Stimulated activated CD8-positive, alpha-beta memory T cell treated with anti-CD3 and anti-CD28 coated beads, Interleukin-15, amount 100 ng/mL, for 24 hours (primary cell): ENCODE results near the gene CCT2.

Source experiments
- DNase-seq: peaks from one replicate; pipeline ENCODE4 v3.0.0-alpha.2; 2020; ENCODE audit warnings: low read depth

The CCT2 gene

GRCh38 chr12:69585189-69586062, at the start of gene CCT2:
CCT2 (plus strand) TSS chr12:69585459; CDS start chr12:69585522, 63 bp downstream.
- DNase-seq, result peak; percentile 94

GRCh38 chr12:69540987-69541386, 44.3 kb upstream of the CCT2 start:
- no peak for DNase-seq

GRCh38 chr12:69544087-69544486, 41.2 kb upstream of the CCT2 start:
- DNase-seq, result no peak

DNA sequence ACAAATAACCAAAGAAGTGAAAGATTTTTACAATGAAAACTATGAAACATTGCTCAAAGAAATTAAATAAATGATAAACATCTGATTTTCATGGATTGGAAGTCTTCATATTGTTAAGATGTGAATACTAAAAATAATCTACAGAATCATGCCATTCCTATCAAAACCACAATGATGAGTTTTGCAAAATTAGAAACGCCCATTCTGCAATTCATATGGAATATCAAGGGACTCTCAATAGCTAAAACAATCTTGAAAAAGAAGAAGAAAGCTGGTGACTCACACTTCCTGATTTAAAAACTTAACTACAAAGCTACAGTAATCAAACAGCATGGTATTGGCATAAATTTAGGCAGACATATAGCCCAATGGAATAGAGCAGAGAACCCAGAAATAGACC, 40.2 kb upstream of the CCT2 start:
- DNase-seq, result no peak

DNA sequence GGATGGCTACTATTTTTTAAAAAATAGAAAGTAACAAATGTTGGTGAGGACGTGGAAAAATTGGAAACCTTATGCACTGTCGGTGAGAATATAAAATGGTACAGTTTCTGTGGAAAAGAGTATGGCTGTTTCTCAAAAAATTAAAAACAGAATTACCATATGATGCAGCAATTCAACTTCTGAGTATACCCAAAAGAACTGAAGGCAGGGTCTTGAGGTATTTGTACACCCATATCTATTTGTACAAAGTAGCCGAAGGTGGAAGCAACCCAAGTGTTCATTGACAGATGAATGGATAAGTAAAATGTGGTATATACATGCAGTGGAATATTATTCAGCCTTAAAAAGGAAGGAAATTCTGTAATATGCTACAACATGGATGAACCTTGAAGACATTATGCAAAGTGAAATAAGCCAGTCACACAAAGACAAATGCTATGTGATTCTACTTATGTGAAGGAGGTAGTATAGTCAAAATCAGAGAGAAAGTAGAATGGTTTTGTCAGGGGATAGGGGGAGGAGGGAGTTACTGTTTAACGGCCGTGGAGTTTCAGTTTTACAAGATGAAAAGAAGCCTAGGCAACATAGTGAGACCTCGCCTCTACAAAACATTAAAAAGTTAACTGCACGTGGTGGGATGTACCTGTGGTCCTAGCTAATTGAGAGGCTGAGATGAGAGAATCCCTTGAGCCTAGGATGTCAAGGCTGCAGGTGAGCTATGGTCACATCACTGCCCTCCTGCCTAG, 38.4 kb upstream of the CCT2 start:
- no peak for DNase-seq

GRCh38 chr12:69548687-69549086, 36.6 kb upstream of the CCT2 start:
- no peak for DNase-seq

DNA sequence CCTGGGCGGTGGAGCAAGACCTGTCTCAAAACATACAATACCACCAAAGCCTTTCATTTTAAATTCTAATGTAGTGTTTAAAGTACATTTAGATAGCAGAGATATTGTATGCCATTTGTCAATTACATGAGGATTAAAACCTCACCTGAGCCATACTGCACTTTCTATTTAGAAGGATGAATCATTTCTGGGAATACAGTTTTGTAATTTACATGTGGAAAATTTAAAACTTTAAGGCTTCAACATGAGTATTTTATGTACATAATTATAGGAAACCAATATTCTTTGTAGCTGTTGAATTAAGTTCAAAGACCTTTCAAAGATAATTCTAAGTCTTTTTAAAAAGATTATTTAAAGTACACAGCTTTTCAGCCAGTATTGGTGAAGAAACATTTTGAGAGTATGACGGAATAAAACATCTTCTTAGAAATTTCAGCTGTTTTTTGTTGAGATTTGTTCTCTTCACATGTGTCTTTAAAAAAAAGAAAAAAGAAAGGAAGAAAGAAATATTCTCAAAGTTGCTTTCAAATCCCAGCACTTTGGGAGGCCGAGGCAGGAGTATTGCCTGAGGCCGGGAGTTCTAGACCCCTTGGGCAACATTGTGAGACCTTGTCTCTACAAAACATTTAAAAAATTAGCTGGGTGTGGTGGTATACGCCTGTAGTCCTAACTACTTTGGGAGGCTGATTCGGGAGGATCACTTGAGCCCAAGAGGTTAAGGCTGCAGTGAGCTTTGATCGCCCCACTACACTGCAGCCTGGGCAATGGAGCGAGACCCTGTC, 34.5 kb upstream of the CCT2 start:
- DNase-seq, result no peak

- DNase-seq, result no peak
Observed at GRCh38 chr12:69553628-69554248, 31.5 kb upstream of the CCT2 start.

DNA sequence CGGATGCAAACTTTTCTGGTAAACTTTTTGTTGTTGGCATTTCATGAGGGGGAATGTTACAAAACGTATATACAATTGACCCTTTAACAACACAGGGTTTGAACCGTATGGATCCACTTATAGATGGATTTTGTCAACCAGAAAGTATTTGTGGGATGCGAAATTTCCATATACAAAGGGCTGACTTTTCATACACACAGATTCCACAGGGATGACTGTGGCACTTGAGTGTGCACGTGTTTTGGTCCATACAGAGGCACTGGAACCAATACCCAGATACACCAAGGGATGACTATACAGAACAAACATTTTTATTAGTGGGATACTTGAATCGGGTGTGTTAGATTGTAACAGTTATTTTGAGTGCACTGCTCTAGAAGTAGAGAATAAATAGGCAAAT, 29.8 kb upstream of the CCT2 start:
- no peak for DNase-seq

DNA sequence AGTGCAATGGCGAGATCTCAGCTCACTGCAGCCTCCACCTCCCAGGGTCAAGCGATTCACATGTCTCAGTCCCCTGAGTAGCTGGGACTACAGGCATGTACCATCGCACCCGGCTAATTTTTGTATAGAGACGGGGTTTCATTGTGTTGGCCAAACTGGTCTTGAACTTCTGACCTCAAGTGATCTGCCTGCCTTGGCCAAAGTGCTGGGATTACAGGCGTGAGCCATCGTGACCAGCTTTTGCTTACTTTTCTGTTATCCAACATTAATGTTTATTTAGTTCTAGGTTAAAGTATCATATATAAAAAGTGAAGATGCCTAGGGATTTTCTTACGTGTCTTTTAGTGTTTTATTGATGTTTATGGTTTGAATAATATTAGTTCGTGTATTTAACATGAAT, 28.9 kb upstream of the CCT2 start:
- DNase-seq, result no peak

DNA sequence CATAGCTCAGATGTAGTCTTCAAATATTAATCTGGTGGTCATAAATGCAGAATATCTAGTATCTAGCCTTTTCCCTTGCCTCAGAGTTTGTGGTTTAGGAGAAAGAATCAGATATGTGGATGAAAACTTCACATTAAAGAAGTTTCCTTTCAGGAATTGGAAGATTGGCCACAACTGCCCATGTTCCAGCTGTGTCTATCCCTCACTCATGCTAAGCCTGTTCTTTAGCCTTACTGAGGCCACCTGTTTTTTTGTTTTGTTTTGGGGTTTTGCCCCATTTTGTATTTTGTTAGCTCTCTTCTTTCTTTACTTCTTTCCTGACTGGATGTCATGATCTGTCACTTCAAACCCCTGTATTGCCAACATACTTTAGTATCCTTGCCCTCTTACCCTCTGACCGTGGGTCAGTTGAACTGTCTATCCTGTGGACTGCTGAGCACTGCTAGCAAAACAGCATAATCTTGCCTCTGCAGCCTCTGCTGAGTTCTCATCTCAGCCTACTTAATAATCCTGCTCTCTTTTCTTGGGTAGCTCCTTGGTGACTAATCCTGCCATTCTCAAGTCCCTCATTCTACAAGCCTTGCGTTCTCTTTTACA, 22.0 kb upstream of the CCT2 start:
- DNase-seq, result no peak

DNA sequence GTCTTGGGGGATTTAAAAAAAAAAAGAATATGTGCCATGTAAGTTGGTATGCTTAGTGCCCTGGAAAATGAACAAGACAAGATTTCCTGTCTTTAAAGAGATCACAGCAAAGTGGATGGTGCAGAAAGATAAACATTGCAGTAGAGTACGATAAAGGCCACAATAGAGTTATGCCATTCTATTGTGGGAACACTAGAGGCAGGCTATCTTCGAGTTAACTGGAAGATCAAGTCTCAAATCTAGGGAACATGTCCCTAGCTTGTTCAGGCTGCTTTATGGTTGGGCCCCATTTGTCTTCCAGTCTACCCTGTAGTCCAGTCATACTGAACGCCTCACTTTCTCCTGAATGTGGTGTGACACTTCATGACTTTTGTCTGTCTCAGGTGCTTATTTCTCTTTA, 18.7 kb upstream of the CCT2 start:
- no peak for DNase-seq

GRCh38 chr12:69569236-69569635, 16.0 kb upstream of the CCT2 start:
- DNase-seq, result no peak

DNA sequence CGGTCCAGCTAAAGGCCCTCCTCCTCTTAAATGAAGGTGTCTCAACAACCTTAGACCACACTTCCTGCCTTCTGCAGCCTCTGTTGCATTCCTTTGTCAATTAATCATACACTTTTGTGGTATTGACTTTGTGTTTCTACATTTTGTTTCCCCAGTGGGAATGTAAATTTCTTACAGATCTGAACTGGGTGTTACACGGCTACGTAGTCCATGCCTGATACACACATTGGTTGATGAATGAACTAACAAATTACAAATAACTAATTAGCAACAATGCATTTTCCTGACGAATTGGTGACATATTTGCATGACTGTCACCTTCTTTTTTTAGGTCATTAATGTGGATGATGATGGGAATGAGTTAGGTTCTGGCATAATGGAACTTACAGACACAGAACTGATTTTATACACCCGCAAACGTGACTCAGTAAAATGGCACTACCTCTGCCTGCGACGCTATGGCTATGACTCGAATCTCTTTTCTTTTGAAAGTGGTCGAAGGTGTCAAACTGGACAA, 15.2 kb upstream of the CCT2 start:
- DNase-seq, result no peak

- no peak for DNase-seq
Observed at GRCh38 chr12:69570545-69571399, 14.5 kb upstream of the CCT2 start.

- DNase-seq, result no peak
Observed at GRCh38 chr12:69575346-69575745, 9.9 kb upstream of the CCT2 start.

DNA sequence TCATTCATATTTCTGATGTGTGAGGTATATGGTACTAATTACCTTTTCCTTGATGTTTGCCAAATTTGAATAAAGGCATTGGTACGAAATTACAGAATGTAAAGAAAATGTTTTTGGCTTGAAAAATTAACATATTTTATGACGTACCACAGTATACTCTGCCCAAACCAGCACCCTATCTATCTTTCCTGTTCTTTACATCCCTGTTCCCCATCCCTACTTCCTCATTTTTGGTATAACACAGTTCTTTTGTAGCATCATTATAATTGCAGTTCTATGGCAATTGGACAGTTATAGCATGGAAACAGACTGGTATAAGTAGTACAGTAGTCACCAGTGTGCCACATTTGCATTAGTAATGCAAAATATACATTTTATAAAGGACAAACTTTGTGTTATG, 7.0 kb upstream of the CCT2 start:
- DNase-seq, result no peak

GRCh38 chr12:69579029-69579428, 6.2 kb upstream of the CCT2 start:
- no peak for DNase-seq

GRCh38 chr12:69580074-69580473, 5.2 kb upstream of the CCT2 start:
- no peak for DNase-seq

- DNase-seq, result no peak
Observed at GRCh38 chr12:69583203-69583602, 2.1 kb upstream of the CCT2 start.

DNA sequence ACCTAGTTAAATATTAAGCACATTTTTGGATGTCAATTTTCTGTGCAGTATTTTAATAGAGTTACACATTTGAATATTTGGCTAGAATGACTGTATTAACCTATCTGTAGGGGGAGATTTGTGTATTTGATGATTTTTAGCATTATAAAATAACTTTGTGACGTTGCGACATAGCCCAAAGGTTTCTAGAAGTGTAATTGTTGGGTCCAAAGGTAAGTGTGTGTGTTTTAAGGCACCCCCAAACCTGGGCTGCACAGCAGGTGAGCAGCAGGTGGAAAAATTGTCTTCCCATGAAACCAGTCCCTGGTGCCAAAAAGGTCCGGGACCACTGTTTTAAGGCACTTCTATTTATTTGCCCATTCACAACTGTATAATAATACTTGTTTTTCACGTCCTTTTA, 3.3 kb downstream of the CCT2 start:
- DNase-seq, result no peak
